ENCODE measurements around the gene ZNF614. TPM values are rescaled to one million over a fixed set of nuclear protein-coding genes. Genes with fewer than 3 reads are reported as not detected.

Gene ZNF614
- total and polyA plus RNA-seq, 9 of the 15 experiments (the other 6 are each of a cell fraction or from before 2014, with no cell fraction given) = 4.9 to 16.3 (median 11.4) TPM

- TF ChIP-seq ZNF407 (IDR thresholded peaks at IDR 0.05; ENCODE audit: low read depth) = peak; percentile 95
- no peak for TF ChIP-seq ZFP1 (CRISPR knock-in tag; IDR thresholded peaks at IDR 0.05)
- no peak; a peak in 1 of 4 replicates for TF ChIP-seq SIN3A (IDR thresholded peaks at IDR 0.05; ENCODE audit: borderline replicate concordance in 2 of 2, control insufficient read depth in 1 of 2, low read depth in 2 of 2, low read length in 2 of 2)
- TF ChIP-seq PML (IDR thresholded peaks at IDR 0.05; ENCODE audit: low read length) = no peak
- TF ChIP-seq ZNF124 (CRISPR knock-in tag; IDR thresholded peaks at IDR 0.05) = no peak
- no peak for TF ChIP-seq CCAR2 (IDR thresholded peaks at IDR 0.05; ENCODE audit: low read depth, low read length)
- TF ChIP-seq NR3C1 (CRISPR knock-in tag; IDR thresholded peaks at IDR 0.05) = no peak
- no peak for TF ChIP-seq DLX4 (CRISPR knock-in tag; IDR thresholded peaks at IDR 0.05)
- TF ChIP-seq ZNF408 (CRISPR knock-in tag; IDR thresholded peaks at IDR 0.05; ENCODE audit: low read depth) = no peak
- no peak for TF ChIP-seq ELK3 (CRISPR knock-in tag; IDR thresholded peaks at IDR 0.05)
- no peak for TF ChIP-seq ZNF518B (CRISPR knock-in tag; IDR thresholded peaks at IDR 0.05)
- no peak for TF ChIP-seq TFAM (CRISPR knock-in tag; conservative IDR thresholded peaks at IDR 0.05)
Observed at GRCh38 chr19:51986309-51987291, 41.6 kb downstream of the ZNF614 start, which contains the start of gene ZNF350 (continued).

Data from K562 (cell line).